WERI-Rb-1 (cell line): ENCODE data around the gene PHTF2.

ENCODE experiments used
- DNase-seq: peaks from one replicate; pipeline ENCODE4 v3.0.0-alpha.2; 2020
- H3K27ac ChIP-seq: fragments of 250-450 bp; sonication (Bioruptor Pico); 2 replicates; pipeline ENCODE4 v1.5.1; 2020; ENCODE audit warnings: mild to moderate bottlenecking, moderate library complexity
- H3K27me3 ChIP-seq: fragments of 250-450 bp; sonication (Bioruptor Pico); 2 replicates; pipeline ENCODE4 v1.5.1; 2021; ENCODE audit warnings: mild to moderate bottlenecking, low read depth, moderate library complexity; ENCODE audit not compliant: insufficient read depth, severe bottlenecking
- H3K36me3 ChIP-seq: fragments of 250-450 bp; sonication (Bioruptor Pico); 2 replicates; pipeline ENCODE4 v1.5.1; 2020; ENCODE audit warnings: mild to moderate bottlenecking, moderate library complexity
- H3K4me3 ChIP-seq: 2 replicates; pipeline ENCODE4 v1.5.1; 2011; ENCODE audit warnings: low read depth, mild to moderate bottlenecking, control low read depth, low read length
- H3K9me3 ChIP-seq: fragments of 250-450 bp; sonication (Bioruptor Pico); 2 replicates; pipeline ENCODE4 v1.5.1; 2021; ENCODE audit warnings: mild to moderate bottlenecking, moderate library complexity; ENCODE audit not compliant: severe bottlenecking
- TF ChIP-seq, protein P1 (sequence below): IDR thresholded peaks from 2 replicates; pipeline ENCODE4 v1.5.1; 2011; ENCODE audit warnings: low read depth, mild to moderate bottlenecking, control low read depth, inconsistent platforms, low read length

The PHTF2 gene

DNA sequence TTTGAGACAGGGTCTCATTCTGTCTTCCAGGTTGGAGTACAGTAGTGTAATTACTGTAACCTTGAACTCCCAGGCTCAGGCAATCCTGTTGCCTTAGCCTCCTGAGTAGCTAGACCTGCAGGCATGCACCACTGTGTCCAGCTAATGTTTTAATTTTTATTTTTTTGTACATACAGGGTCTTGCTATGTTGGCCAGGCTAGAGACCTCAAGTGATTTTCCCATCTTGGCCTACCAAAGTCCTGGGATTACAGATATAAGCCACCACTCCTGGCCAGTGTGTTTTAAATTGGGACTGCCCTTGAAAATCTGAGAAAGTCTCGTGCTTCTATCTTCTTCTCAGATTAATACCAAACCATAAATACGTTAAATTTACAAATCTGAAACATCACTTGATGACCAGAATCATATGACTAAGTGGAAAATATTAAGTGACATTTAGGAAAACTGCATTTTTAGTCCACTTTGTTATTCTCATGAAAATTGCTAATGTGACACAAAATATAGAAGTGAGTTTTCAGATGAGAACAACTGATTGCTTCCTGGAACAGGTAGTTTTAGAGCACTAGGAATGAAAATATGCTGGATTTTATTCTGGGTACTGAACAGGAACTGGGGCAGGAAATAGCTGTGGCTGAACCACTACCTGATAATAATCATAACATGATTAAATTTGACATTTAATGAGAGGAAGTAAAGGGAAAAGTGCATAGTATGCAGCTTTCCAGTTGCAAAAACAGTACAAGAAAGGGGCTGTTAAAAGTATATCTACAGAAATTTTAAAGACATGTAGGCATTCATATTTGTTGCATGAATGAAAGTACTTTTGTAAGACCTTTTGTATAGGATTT lies 4.2 kb downstream of the PHTF2 start:
- peaks cover 5% of the 10 kb centered on the region for H3K36me3 ChIP-seq
- DNase-seq: no peak
- no peaks in the 10 kb centered on the region for H3K9me3 ChIP-seq
- TF ChIP-seq, protein P1, sequence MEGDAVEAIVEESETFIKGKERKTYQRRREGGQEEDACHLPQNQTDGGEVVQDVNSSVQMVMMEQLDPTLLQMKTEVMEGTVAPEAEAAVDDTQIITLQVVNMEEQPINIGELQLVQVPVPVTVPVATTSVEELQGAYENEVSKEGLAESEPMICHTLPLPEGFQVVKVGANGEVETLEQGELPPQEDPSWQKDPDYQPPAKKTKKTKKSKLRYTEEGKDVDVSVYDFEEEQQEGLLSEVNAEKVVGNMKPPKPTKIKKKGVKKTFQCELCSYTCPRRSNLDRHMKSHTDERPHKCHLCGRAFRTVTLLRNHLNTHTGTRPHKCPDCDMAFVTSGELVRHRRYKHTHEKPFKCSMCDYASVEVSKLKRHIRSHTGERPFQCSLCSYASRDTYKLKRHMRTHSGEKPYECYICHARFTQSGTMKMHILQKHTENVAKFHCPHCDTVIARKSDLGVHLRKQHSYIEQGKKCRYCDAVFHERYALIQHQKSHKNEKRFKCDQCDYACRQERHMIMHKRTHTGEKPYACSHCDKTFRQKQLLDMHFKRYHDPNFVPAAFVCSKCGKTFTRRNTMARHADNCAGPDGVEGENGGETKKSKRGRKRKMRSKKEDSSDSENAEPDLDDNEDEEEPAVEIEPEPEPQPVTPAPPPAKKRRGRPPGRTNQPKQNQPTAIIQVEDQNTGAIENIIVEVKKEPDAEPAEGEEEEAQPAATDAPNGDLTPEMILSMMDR: no peak
- no peaks in the 10 kb centered on the region for H3K27me3 ChIP-seq
- H3K27ac ChIP-seq: no peak overlapping the region
- H3K4me3 ChIP-seq: no peak overlapping the region

DNA sequence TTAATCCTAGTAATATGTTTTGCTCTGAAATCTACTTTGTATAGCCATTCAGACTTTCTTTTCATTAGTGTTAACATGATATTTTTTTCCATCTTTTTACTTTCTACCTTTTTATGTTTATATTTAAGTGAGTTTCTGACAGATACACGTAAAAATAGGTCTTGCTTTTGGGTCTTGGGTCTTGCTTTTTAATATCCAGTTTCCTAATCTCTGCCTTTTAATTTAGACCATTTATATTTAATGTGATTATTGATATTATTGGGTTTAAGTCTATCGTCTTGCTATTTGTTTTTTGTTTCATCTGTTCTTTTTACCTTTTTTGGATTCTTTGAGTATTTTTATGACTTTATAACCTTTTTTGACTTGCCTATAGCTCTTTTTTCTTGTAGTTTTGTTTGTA lies 7.9 kb downstream of the PHTF2 start:
- Histone ChIP-seq H3K27me3 (no peaks in the 10 kb centered on the region), H3K36me3 (no peaks in the 10 kb centered on the region), H3K4me3 (no peak overlapping the region), H3K27ac (no peak overlapping the region), H3K9me3 (no peaks in the 10 kb centered on the region)
- no peak for DNase-seq
- TF ChIP-seq, protein P1: no peak

DNA sequence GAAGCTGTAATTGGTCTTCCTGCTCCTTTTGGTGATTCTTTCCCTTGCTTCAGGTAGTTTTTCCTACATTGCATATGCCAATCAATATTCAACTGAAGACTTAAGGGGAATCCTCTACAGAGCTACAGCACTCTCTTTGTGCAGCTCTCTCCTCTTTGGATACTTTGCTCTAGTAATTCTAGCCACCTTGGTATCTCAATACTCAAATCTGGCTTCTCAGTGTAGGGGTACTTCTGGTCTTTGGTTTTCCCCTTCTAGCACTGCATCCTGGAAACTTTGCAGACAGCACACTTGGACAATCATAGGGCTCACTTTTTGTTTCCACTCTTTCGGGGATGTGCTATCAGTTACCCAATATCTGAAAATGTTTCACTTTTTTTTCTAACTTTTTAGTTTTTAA lies 9.9 kb downstream of the PHTF2 start:
- Histone ChIP-seq H3K9me3 (no peaks in the 10 kb centered on the region), H3K36me3 (no peaks in the 10 kb centered on the region), H3K27ac (no peak overlapping the region), H3K4me3 (no peak overlapping the region), H3K27me3 (no peaks in the 10 kb centered on the region)
- TF ChIP-seq, protein P1: no peak
- no peak for DNase-seq

DNA sequence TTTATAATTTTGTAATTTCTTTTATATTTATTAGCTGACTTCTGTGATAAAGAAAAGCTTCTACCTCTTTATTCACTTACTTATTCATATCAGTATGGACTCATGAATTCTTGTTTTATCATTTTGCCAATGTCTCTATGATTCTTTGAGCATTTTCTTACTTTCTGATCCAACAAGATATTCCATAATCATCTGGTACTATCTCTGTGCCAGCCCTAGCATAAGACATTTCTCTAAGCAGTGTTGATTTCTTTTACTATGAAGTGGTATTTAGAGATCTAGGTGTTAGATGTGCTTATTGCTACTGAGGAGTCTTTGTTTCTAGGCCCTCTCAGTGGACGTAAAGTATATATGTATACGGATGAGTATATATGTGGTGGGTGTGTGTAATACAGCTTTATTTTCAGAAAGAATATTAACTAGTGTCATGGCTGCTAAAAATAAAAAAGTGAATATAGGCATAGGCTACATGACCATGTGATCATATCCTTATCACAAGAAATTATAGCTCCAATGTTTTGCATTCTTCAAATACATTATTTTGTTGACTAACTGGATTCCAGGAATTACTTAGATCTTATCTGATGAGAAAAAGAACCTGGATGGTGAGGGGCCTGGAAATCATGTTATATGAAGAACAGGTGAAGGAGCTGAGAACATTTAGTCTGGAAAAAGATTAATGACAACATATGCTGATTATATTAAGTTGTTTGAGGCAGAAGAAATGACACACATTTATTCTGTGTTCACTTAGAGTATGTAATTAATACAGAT lies 13.1 kb downstream of the PHTF2 start:
- peaks cover 6% of the 10 kb centered on the region for H3K36me3 ChIP-seq
- no peak for DNase-seq
- H3K27me3 ChIP-seq: no peaks in the 10 kb centered on the region
- no peak overlapping the region for H3K4me3 ChIP-seq
- H3K9me3 ChIP-seq: no peaks in the 10 kb centered on the region
- TF ChIP-seq, protein P1: no peak
- no peak overlapping the region for H3K27ac ChIP-seq

DNA sequence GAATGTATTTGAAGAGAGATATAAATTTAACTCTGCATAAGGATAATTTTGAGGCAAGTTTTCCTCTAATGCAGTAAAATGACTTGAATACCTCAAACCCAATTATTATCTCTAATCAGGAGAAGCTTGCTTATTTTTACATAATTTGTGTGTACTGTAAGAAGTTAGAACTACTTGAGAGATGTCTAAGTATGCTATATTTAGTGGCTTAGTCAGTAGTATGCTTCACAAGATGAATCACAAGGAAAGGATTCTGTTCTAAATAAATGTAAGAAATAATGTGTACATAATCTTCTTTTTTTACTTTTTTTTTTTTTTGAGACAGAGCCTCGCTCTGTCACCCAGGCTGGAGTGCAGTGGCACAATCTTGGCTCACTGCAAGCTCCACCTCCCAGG lies 13.7 kb downstream of the PHTF2 start:
- no peak overlapping the region for H3K4me3 ChIP-seq
- H3K36me3 ChIP-seq: peaks cover 12% of the 10 kb centered on the region
- no peaks in the 10 kb centered on the region for H3K27me3 ChIP-seq
- H3K9me3 ChIP-seq: no peaks in the 10 kb centered on the region
- H3K27ac ChIP-seq: no peak overlapping the region
- TF ChIP-seq, protein P1: no peak
- no peak for DNase-seq
